Natural killer cell (primary cell): ENCODE measurements around the gene AEBP1. TPM values are rescaled to one million over a fixed set of nuclear protein-coding genes. Genes with fewer than 3 reads are reported as not detected.
A peak's percentile ranks its signal among the peaks of the same experiment; 100 is the strongest.

Experiments
- ATAC-seq, 3 donors: fragments of 150-1000 bp in 2 of 3; fragments of 200-7000 bp in 1 of 3; cut with Tn5 transposase; 1 replicate in 1 of 3; 2 replicates in 2 of 3; pipeline ENCODE4 v1.10.0; 2021; ENCODE audit warnings: mild to moderate bottlenecking in 2 of 3, moderate library complexity in 2 of 3
- DNase-seq, 2 donors: peaks; one replicate each; pipeline versions ENCODE4 v3.0.0 to v3.0.0-alpha.2; 2013 to 2021; ENCODE audit warnings: mixed read lengths in 1 of 2
- H3K27ac ChIP-seq: one replicate; pipeline ENCODE4 v1.5.1; 2013; ENCODE audit warnings: mild to moderate bottlenecking, low read length
- H3K27me3 ChIP-seq: one replicate; pipeline ENCODE4 v1.6.1; 2013; ENCODE audit warnings: low read length; ENCODE audit not compliant: control insufficient read depth, insufficient read depth
- H3K36me3 ChIP-seq: one replicate; pipeline ENCODE4 v1.6.1; 2013; ENCODE audit warnings: low read length; ENCODE audit not compliant: control insufficient read depth, insufficient read depth
- H3K4me1 ChIP-seq: one replicate; pipeline ENCODE4 v1.6.1; 2013; ENCODE audit warnings: low read length; ENCODE audit not compliant: control insufficient read depth, insufficient read depth
- H3K4me3 ChIP-seq: one replicate; pipeline ENCODE4 v1.5.1; 2013; ENCODE audit warnings: low read length
- H3K9me3 ChIP-seq: one replicate; pipeline ENCODE4 v1.6.1; 2013; ENCODE audit warnings: low read length; ENCODE audit not compliant: control insufficient read depth, insufficient read depth
- H3K27ac Mint-ChIP-seq, 2 donors: one replicate each; pipeline ENCODE4 v1.8.0; 2022; ENCODE audit warnings: mild to moderate bottlenecking in 2 of 2, mixed read lengths in 2 of 2, moderate library complexity in 1 of 2
- H3K27me3 Mint-ChIP-seq, 2 donors: one replicate each; pipeline ENCODE4 v1.8.0; 2022; ENCODE audit warnings: low read depth in 2 of 2, mixed read lengths in 2 of 2
- H3K36me3 Mint-ChIP-seq: one replicate; pipeline ENCODE4 v1.8.0; 2022; ENCODE audit warnings: mixed read lengths
- H3K4me1 Mint-ChIP-seq, 2 donors: one replicate each; pipeline ENCODE4 v1.8.0; 2022; ENCODE audit warnings: mixed read lengths in 2 of 2
- H3K4me3 Mint-ChIP-seq: one replicate; pipeline ENCODE4 v1.8.0; 2022; ENCODE audit warnings: mild to moderate bottlenecking, moderate library complexity, mixed read lengths
- H3K9me3 Mint-ChIP-seq, 2 donors: one replicate each; pipeline ENCODE4 v1.8.0; 2022; ENCODE audit warnings: mixed read lengths in 2 of 2
- WGBS: methylation state at CpG from one replicate; pipeline ENCODE4 v1.1.7; 2013; ENCODE audit warnings: missing lambda C conversion rate; ENCODE audit not compliant: insufficient coverage; 5-methylcytosine and 5-hydroxymethylcytosine counted together
- intact Hi-C: fragments of 100-400 bp; cut with micrococcal nuclease; formaldehyde crosslinking; loops from one replicate; pipeline ENCODE4 v1.14.2; 2022
- total RNA-seq, 4 donors: library from RNA; stranded (reverse); fragments of 120-200 nt in 1 of 4; gene quantifications; one replicate each; pipeline versions ENCODE4 v1.2.3 to v1.2.4, GENCODE V29; 2013 to 2022
- TF ChIP-seq, protein P1 (sequence below): fragments of 200-600 bp; IDR thresholded peaks from one replicate; pipeline ENCODE4 v1.8.0; 2022; ENCODE audit warnings: antibody characterized with exemption

The AEBP1 gene
- total RNA-seq, 3 donors from 2014 or later (not counting 1 experiment from before 2014, with no cell fraction given), result 3.3 to 9.0 (median 6.4) TPM

DNA sequence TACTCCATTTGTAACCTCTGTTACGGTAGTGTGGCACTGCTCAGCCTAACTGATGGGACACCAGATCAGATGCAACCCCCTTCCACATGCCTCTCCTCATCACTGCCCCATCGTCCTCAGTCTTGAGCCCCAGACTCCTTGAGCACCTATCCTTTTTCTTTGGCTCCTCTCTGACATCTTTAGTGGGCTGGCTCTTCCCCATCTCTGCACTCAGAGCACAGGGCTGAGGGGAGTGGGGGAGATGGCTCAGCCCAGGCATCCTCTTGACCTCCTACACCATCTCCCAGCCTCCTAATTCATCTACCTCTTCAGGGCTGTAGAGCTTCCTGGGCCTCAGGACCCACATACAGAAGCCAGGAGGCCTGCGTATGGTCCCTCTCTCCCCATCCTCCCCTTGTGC, 20.3 kb upstream of the AEBP1 start:
- Mint-ChIP-seq H3K27me3 (no peaks in the 10 kb centered on the region), H3K27ac (peak overlapping the region; percentile 93), H3K4me3 (peak overlapping the region; percentile 94), H3K4me1 (peaks cover 23 to 24% of the 10 kb centered on the region in 2 donors), H3K36me3 (no peaks in the 10 kb centered on the region), H3K9me3 (no peaks in the 10 kb centered on the region)
- peaks cover 17% of the 10 kb centered on the region for H3K36me3 ChIP-seq
- H3K4me3 ChIP-seq, result no peak overlapping the region
- H3K4me1 ChIP-seq, result peaks cover 28% of the 10 kb centered on the region
- H3K27ac ChIP-seq, result no peak overlapping the region
- no peaks in the 10 kb centered on the region for H3K9me3 ChIP-seq
- DNase-seq (no peak), ATAC-seq (no peak)
- intact Hi-C loops, result loop anchor here (5.0 kb wide), 3 partner anchors 36 to 1029 kb away; partner anchors contain the start of genes TBRG4 and YKT6
- H3K27me3 ChIP-seq, result no peaks in the 10 kb centered on the region
- 93% methylated on average over 3 of the region's 3 CpGs for WGBS
- TF ChIP-seq, protein P1, sequence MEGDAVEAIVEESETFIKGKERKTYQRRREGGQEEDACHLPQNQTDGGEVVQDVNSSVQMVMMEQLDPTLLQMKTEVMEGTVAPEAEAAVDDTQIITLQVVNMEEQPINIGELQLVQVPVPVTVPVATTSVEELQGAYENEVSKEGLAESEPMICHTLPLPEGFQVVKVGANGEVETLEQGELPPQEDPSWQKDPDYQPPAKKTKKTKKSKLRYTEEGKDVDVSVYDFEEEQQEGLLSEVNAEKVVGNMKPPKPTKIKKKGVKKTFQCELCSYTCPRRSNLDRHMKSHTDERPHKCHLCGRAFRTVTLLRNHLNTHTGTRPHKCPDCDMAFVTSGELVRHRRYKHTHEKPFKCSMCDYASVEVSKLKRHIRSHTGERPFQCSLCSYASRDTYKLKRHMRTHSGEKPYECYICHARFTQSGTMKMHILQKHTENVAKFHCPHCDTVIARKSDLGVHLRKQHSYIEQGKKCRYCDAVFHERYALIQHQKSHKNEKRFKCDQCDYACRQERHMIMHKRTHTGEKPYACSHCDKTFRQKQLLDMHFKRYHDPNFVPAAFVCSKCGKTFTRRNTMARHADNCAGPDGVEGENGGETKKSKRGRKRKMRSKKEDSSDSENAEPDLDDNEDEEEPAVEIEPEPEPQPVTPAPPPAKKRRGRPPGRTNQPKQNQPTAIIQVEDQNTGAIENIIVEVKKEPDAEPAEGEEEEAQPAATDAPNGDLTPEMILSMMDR, result no peak

DNA sequence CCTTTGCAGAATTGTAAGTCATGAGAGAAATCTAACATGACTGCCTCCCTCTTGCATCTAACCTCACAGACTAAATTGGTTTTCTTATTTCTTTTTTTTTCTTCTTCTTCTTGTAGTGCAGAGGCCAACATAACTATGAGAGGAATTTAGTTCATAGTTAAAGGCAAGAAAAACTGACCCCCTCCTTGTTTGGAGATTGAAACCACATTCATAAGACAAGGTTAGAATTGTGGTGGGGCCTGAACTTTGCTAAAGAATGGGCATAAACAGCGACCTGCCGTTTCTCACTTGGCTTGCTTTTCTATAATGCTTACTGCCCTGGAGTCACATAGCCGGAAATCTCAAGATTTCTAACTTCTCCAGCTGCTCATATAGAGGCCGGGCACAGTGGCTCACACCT, 19.4 kb upstream of the AEBP1 start:
- no peak overlapping the region for H3K27ac Mint-ChIP-seq
- 74% methylated on average over 4 of the region's 4 CpGs for WGBS

DNA sequence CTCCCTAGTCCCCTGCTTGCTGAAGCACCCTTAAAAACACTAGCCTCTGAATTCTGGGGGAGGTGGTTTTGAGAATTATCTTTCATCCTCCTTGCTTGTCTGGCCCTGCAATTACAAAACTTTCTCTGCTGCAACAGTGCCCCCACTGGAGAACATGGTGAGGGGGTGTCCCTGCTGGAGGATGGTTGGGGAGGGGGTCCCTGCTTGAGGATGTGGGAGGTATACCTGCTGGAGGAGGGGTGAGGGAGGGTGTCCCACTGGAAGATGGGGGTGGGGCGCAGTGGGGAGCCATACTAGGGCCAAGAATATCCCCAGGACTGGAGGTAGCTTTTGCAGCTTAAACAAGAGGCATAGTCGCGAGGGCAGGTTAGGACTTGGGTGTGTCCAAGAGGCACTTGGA, 18.6 kb upstream of the AEBP1 start:
- peaks cover 23 to 24% of the 10 kb centered on the region in 2 donors for H3K4me1 Mint-ChIP-seq
- TF ChIP-seq, protein P1, result no peak
- H3K27me3 ChIP-seq, result no peaks in the 10 kb centered on the region
- 100% methylated on average over 3 of the region's 3 CpGs for WGBS
- intact Hi-C loops, result no loop called here
- no peak overlapping the region for H3K4me3 ChIP-seq
- ATAC-seq (no peak), DNase-seq (no peak)
- no peaks in the 10 kb centered on the region for H3K36me3 Mint-ChIP-seq
- no peak overlapping the region for H3K27ac Mint-ChIP-seq
- H3K36me3 ChIP-seq, result peaks cover under 1% of the 10 kb centered on the region
- no peak overlapping the region for H3K27ac ChIP-seq
- no peaks in the 10 kb centered on the region for H3K9me3 Mint-ChIP-seq
- H3K4me1 ChIP-seq, result peaks cover 15% of the 10 kb centered on the region
- H3K4me3 Mint-ChIP-seq, result no peak overlapping the region
- no peaks in the 10 kb centered on the region for H3K9me3 ChIP-seq
- H3K27me3 Mint-ChIP-seq, result peaks cover 0 to 1% of the 10 kb centered on the region in 2 donors

More for the DNA sequence above, 19.4 kb upstream of the AEBP1 start:
- Histone ChIP-seq H3K27ac (no peak overlapping the region), H3K27me3 (no peaks in the 10 kb centered on the region), H3K36me3 (peaks cover 9% of the 10 kb centered on the region), H3K9me3 (no peaks in the 10 kb centered on the region), H3K4me1 (peaks cover 24% of the 10 kb centered on the region), H3K4me3 (no peak overlapping the region)
- Mint-ChIP-seq H3K4me3 (no peak overlapping the region), H3K4me1 (peaks cover 23 to 24% of the 10 kb centered on the region in 2 donors), H3K27me3 (no peaks in the 10 kb centered on the region), H3K36me3 (no peaks in the 10 kb centered on the region), H3K9me3 (no peaks in the 10 kb centered on the region)
- intact Hi-C loops, result loop anchor here (5.0 kb wide), 3 partner anchors 37 to 1028 kb away; partner anchors contain the start of genes TBRG4 and YKT6
- TF ChIP-seq, protein P1, result no peak
- DNase-seq (no peak), ATAC-seq (no peak)

DNA sequence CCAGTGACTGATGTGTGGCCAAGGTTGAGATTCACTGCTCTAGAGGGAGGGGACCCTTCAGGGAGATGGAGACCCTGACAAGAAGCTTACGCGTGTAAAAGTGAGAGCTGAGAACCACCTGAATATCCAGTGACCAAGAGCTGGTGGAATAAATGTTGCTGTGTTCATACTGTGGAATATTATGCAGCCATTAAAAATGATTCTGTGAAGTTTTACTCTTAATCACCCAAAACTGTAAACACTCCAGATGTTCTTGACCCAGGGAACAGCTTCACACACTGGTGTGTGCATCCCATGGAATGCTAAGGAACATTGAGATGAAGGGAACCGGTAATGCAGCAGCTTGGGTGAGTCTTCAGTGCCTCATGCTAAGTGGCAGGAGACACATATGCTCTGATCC, 17.5 kb upstream of the AEBP1 start:
- H3K4me1 Mint-ChIP-seq, result peaks cover 13 to 14% of the 10 kb centered on the region in 2 donors
- no peak overlapping the region for H3K27ac ChIP-seq
- intact Hi-C loops, result no loop called here
- no peaks in the 10 kb centered on the region for H3K36me3 Mint-ChIP-seq
- H3K4me1 ChIP-seq, result peaks cover 4% of the 10 kb centered on the region
- H3K27me3 ChIP-seq, result no peaks in the 10 kb centered on the region
- TF ChIP-seq, protein P1, result no peak
- no peaks in the 10 kb centered on the region for H3K9me3 ChIP-seq
- no peak overlapping the region for H3K4me3 Mint-ChIP-seq
- peaks cover 3 to 6% of the 10 kb centered on the region in 2 donors for H3K27me3 Mint-ChIP-seq
- 96% methylated on average over 3 of the region's 3 CpGs for WGBS
- DNase-seq (no peak), ATAC-seq (no peak)
- H3K36me3 ChIP-seq, result no peaks in the 10 kb centered on the region
- no peak overlapping the region for H3K4me3 ChIP-seq
- no peak overlapping the region for H3K27ac Mint-ChIP-seq
- H3K9me3 Mint-ChIP-seq, result no peaks in the 10 kb centered on the region
